GM12801 (cell line): ENCODE data around the gene GALNT12.

Experiments
- TF ChIP-seq, protein P1 (sequence below): IDR thresholded peaks from one replicate; pipeline ENCODE4 v1.5.1; 2011; ENCODE audit warnings: control low read depth; ENCODE audit not compliant: insufficient read length; ENCODE audit errors: extremely low read depth

GALNT12 gene

DNA sequence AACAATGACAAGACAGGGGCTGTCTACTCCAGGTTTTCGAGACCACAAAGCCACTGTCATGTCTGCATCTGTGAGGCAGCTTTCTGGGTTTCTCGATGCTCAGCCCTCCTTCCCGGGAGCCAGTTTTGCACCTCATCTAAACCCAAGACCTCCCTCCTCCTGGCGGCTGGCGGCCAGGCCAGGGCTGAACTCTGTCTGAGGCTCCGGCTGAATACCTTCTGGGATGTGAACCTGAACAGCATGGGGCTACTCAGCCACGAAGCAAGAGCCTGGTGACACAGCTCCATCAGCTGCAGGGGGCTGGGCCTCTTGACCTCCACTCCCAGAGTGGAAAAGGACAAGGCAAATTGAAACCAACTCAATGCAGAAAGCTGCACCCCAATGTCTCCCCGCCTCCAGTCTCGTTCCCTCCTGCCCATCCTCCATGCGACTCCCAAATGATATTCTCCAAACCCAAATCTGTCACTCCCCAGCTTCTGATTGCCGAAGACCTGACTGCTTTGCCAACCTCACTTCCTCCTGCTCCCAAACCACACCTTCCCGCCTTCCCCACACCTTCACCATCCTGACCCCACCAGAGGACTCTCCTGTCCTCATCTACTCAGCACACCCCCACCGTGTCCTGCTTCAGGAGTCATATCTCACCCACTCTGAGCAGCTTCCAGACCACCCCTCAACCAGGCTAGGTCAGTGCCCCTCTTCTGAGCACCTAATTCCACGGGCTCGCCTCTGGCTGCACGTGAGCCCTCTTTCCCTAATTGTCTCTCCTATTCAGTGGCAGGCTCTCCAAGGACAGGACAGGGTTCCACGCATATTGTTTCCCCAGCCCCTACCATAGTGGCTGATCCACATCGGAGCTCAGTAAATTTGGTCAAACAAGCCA, 15.6 kb upstream of the GALNT12 start:
- TF ChIP-seq, protein P1, sequence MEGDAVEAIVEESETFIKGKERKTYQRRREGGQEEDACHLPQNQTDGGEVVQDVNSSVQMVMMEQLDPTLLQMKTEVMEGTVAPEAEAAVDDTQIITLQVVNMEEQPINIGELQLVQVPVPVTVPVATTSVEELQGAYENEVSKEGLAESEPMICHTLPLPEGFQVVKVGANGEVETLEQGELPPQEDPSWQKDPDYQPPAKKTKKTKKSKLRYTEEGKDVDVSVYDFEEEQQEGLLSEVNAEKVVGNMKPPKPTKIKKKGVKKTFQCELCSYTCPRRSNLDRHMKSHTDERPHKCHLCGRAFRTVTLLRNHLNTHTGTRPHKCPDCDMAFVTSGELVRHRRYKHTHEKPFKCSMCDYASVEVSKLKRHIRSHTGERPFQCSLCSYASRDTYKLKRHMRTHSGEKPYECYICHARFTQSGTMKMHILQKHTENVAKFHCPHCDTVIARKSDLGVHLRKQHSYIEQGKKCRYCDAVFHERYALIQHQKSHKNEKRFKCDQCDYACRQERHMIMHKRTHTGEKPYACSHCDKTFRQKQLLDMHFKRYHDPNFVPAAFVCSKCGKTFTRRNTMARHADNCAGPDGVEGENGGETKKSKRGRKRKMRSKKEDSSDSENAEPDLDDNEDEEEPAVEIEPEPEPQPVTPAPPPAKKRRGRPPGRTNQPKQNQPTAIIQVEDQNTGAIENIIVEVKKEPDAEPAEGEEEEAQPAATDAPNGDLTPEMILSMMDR: no peak

DNA sequence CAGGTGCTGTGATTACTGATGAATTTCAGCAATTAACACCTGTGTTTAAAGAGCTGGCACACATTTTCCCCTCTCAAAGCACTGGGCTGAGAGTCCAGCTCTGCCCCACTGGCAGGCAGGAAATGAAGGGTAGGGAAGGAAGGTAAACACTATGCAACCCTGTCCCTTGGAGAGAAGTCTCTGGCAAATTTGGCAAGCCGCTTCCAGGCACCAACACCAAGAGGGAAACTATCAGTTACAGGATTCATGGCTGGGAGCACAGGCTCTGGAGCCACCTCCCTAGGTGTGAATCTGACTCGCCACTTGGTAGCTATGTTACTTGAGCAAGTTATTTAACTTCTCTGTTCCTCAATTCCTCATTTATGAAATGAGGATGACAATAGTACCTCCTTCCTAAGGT, 14.4 kb upstream of the GALNT12 start:
- TF ChIP-seq, protein P1: no peak

DNA sequence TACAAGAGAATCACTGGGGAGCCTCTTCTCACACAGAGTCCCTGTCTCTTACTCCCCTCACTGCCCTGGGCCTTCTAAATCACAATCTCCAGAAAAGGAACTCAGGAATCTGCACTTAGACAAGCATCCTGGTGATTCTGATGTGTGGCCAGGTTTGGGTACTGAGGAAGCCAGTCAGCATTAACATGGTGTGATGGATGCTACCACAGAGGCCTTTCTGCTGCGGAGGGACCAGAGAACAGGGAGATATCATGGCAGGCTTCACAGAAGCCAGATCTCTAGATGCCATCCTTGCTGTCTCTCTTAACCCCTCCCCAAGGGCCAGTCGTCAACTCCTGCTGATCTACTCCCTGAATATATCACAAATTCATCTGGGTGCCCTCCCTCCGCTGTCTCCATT, 12.7 kb upstream of the GALNT12 start:
- TF ChIP-seq, protein P1: no peak

DNA sequence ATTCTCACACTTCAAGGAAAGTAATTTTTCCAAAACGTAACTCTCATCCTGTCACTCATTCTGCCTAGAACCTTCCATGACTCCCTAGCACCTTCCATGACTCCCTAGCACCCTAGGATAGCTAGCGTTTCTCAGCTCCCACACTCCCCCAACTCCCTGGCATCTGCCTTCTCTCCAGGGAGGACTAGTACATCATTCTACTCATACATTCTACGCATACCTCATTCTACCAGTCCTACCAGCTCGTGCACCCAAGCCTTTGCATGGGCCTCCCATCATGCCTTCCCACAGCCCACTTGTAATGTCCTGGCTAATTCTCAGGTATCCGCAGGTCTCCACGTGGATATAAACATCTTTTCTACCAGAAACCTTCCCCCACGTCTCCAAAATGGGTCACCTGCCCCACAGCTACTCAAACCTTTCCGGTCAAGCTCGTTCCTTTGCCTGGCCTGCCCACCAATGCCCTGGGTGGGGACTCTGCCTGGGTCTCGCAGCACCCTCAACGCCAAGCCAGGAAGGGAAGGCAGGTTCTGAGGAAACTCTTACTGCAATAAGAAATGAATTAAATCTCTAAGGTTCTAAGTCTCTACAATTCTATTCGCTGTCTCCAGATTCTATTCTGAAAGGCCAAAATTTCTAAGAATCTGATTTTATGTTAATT, 12.0 kb upstream of the GALNT12 start:
- TF ChIP-seq, protein P1: no peak

DNA sequence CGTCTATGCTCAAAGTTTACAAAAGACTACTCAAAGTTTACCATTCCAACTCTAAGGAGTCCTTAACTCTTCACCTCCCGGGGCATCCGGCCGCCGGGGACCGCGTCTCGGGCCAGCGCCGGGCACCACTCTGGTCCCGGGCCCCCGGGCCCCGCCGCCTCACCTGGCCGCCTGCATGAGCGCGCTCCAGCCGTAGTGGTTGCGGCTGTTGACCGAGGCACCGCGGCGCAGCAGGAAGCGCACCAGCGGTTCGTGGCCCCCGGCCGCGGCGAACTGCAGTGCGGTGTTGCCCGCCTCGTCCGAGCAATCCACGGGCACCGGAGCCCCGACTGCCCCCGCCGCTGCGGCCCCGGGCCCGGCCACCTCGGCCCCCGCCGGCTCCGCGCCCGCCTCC, 11.5 kb upstream of the GALNT12 start:
- TF ChIP-seq, protein P1: no peak

DNA sequence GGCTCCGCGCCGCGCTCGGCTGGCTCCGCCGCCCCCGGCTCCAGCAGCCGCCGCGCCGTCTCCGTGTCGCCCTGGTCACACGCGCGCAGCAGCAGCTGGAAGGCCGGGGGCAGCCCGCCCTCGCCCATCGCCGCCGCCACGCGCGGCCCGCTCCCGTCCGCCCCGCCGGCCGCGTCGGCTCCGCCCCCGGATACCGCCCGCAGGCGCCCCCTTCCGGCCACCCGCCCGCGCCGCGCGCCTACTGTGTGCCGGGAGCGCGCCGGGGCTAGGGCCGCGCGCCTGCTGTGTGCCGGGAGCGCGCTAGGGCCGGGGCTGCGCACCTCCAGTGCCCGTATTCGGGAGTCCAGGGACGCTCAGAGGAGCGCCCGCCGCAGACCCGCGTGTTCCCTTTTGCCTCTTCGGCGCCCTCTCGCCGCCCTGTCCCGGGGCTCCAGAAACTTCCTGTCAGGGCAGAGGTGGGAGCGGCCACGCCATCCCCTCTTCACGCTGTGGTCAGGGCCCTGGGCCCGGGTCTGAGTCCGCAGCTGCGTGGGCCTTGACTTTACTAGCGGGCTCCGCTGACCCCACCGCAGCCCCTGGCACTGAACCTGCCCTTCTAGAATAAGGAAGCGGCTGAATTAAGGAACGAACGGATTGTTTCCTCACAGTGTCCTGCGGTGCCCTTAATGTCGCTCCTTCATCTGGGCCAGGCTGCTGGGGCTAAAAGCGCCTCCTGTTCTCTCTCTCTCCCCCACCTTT, 10.9 kb upstream of the GALNT12 start, which contains the start of gene ANKS6:
TSS of gene ANKS6 (minus strand) at position 192 of the 738 bp plus-strand sequence. CDS start at position 128, 64 bp downstream.
- TF ChIP-seq, protein P1: no peak

DNA sequence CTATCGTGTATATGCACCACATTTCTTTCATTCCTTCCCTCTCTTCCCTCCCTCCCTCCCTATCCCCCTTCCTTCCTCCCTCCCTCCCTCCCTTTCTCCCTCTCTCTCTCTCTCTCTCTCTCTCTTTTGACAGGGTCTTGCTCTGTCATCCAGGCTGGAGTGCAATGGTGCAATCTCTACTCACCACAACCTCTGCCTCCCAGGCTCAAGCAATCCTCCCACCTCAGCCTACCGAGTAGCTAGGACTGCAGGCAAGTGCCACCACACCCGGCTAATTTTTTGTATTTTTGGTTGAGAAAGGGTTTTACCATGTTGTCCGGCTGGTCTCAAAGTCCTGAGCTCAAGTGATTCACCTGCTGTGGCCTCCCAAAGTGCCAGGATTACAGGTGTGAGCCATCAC, 10.0 kb upstream of the GALNT12 start:
- TF ChIP-seq, protein P1: no peak
